ENCODE data around the gene UBE2I. TPM values are rescaled to one million over a fixed set of nuclear protein-coding genes. Genes with fewer than 3 reads are reported as not detected.
A peak's percentile ranks its signal among the peaks of the same experiment; 100 is the strongest.

UBE2I gene
- 100 to 1,000 TPM in 3 of 4 donors, 10 to 100 TPM in 1; 54.1 to 119 (median 107) TPM for total RNA-seq

DNA sequence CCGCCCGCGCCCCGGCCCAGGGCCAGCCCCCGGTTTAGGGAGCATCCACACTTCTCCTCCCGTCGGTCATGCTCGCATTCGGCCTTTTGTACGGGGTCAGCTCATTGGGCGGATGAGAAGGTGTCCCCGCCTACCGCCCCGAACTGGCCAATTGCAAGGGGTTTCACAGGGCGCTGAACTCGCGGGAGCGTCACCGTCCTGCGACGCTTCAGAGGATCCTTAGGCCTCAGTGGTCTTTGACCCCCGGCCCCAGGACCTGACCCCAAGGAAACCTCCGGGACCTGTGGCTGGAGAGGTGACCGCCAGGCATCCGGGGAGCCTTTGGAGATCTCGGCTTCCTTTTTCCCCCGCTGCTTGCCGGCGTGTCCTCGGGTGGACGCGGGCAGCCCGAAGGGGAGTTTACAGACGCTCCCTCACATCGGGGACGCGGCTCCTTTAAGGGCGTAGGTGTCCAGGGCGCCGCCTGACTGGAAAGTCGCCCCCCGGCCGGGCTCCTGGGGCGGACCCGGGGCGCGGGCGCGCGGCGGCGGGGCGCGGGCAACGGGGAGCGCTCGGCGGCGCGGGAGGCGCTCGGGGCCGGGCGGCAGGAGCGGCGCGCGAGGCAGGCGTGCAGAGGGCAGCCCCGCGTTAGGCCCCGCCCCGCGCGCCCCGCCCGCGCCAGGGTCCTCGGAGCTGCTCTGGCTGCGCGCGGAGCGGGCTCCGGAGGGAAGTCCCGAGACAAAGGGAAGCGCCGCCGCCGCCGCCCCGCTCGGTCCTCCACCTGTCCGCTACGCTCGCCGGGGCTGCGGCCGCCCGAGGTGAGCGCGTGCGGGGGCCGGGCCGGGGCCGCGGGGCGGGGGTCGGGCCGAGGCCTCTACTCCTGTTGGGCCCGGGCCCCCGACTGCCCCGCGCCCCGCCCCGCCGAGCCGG, at the start of gene UBE2I:
UBE2I (plus strand) TSS at position 660 of the 909 bp plus-strand sequence. CDS start 4,395 bp downstream, outside the sequence.
- Histone ChIP-seq H3K27ac (peak within 1 kb of the TSS; percentile 85 to 100 (median 94)), H3K4me3 (peak within 1 kb of the TSS; percentile 63 to 92 (median 82)), H3K4me1 (peaks cover 8 to 36% (median 23%) of the 10 kb centered on the region in 4 donors), H3K9me3 (no peaks in the 10 kb centered on the region), H3K27me3 (no peaks in the 10 kb centered on the region), H3K36me3 (peaks cover 0 to 8% (median 0%) of the 10 kb centered on the region in 3 donors)
- DNase-seq, result peak; percentile 96 to 98 (median 98)
- peak in 1 of 2 donors; percentile 55 for TF ChIP-seq POLR2A (IDR thresholded peaks at IDR 0.05)
- TF ChIP-seq, protein P1, sequence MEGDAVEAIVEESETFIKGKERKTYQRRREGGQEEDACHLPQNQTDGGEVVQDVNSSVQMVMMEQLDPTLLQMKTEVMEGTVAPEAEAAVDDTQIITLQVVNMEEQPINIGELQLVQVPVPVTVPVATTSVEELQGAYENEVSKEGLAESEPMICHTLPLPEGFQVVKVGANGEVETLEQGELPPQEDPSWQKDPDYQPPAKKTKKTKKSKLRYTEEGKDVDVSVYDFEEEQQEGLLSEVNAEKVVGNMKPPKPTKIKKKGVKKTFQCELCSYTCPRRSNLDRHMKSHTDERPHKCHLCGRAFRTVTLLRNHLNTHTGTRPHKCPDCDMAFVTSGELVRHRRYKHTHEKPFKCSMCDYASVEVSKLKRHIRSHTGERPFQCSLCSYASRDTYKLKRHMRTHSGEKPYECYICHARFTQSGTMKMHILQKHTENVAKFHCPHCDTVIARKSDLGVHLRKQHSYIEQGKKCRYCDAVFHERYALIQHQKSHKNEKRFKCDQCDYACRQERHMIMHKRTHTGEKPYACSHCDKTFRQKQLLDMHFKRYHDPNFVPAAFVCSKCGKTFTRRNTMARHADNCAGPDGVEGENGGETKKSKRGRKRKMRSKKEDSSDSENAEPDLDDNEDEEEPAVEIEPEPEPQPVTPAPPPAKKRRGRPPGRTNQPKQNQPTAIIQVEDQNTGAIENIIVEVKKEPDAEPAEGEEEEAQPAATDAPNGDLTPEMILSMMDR (IDR thresholded peaks at IDR 0.05), result no peak

DNA sequence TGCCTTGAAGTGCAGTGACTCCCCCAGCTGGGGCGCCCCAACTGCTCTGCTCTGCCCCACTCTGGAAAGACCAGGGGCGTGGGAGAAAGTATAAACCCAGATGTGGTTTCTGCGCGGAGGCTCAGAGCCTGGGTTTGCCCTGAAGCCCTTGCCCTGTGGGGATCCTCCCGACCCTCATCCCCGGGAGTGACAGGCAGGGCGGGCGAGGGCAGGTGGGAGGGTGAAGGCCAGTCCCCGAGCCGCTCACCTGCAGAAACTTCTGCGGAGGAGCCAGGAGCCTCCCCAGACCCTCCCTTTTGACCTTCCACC, 49.7 kb upstream of the UBE2I start:
- TF ChIP-seq POLR2A (IDR thresholded peaks at IDR 0.05), result no peak
- TF ChIP-seq, protein P1 (IDR thresholded peaks at IDR 0.05), result no peak
- no peaks in the 10 kb centered on the region for H3K9me3 ChIP-seq
- no peak overlapping the region for H3K4me3 ChIP-seq
- DNase-seq, result no peak
- H3K4me1 ChIP-seq, result peaks cover 0 to 6% (median 0%) of the 10 kb centered on the region in 4 donors
- H3K36me3 ChIP-seq, result no peaks in the 10 kb centered on the region
- no peak overlapping the region for H3K27ac ChIP-seq
- H3K27me3 ChIP-seq, result peaks cover 0 to 18% of the 10 kb centered on the region in 2 donors

DNA sequence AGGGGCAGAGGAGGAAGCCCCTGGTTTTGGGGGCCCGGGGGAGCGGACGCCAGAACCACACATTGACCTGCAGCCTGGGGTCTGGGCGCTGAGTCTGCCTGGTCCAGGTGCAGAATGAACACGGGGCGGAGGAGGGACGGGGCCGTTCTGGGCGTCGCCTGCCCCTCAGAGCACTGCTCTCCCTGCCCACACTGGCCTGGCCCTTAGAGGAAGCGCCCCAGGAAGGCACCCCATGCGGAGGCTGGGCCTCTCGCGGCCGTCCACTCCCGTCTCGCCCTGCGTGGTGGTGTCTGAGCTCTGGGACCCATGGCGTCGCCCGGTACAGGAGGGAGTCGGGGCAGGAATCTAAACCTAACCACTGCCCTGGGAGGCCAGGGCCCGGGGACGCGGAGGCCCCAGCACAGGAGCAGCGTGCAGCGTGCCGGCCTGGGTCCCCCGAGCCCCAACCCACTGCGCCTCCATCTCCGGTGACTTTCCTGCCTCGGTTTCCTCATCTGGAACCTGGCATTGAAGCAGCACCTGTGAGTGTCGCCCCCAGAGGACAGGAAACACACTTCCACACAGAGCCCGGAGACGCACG, 49.2 kb upstream of the UBE2I start:
- no peaks in the 10 kb centered on the region for H3K9me3 ChIP-seq
- TF ChIP-seq, protein P1 (IDR thresholded peaks at IDR 0.05), result no peak
- TF ChIP-seq POLR2A (IDR thresholded peaks at IDR 0.05), result no peak
- peaks cover 0 to 18% of the 10 kb centered on the region in 2 donors for H3K27me3 ChIP-seq
- peaks cover 0 to 6% (median 0%) of the 10 kb centered on the region in 4 donors for H3K4me1 ChIP-seq
- no peaks in the 10 kb centered on the region for H3K36me3 ChIP-seq
- H3K27ac ChIP-seq, result no peak overlapping the region
- DNase-seq, result no peak
- no peak overlapping the region for H3K4me3 ChIP-seq

DNA sequence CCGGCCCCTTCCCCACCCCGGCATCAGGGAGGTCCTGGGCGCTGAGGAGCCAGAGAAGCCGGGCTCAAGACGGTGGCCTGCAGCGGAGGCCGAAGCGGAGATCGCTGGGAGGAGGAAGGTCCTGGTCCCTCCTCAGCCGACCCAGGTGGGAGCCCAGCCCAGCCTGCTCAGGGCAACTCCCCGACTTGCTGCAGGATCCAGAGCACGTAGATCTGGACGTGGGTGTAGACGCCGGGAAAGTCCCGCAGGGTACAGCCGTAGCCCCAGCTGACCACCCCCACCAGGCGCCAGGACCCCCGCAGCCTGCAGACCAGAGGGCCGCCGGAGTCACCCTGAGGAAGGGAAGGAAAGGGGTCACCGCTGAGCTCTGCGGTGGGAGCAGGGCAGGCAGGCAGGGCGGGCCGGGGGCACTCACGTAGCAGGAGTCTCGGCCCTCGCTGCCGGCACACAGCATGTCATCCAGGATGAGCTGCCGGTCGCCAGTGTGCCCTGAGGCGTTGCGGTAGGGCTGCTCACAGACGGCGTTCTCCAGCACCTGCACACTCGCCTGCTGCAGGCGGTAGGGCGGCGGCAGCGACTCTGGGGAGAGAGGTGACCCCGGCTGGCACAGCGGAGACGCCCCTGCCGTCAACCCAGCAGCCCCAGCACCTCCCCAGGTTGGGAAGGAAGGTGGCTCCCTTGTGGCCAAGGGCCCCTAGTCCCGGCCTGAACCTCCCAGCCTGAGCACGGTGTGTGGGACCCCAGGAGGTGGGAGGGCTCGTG, 48.1 kb upstream of the UBE2I start:
- DNase-seq, result no peak
- peaks cover 0 to 6% (median 0%) of the 10 kb centered on the region in 4 donors for H3K4me1 ChIP-seq
- H3K4me3 ChIP-seq, result no peak overlapping the region
- TF ChIP-seq, protein P1 (IDR thresholded peaks at IDR 0.05), result no peak
- TF ChIP-seq POLR2A (IDR thresholded peaks at IDR 0.05), result no peak
- H3K27ac ChIP-seq, result no peak overlapping the region
- no peaks in the 10 kb centered on the region for H3K36me3 ChIP-seq
- peaks cover 0 to 18% of the 10 kb centered on the region in 2 donors for H3K27me3 ChIP-seq
- no peaks in the 10 kb centered on the region for H3K9me3 ChIP-seq

DNA sequence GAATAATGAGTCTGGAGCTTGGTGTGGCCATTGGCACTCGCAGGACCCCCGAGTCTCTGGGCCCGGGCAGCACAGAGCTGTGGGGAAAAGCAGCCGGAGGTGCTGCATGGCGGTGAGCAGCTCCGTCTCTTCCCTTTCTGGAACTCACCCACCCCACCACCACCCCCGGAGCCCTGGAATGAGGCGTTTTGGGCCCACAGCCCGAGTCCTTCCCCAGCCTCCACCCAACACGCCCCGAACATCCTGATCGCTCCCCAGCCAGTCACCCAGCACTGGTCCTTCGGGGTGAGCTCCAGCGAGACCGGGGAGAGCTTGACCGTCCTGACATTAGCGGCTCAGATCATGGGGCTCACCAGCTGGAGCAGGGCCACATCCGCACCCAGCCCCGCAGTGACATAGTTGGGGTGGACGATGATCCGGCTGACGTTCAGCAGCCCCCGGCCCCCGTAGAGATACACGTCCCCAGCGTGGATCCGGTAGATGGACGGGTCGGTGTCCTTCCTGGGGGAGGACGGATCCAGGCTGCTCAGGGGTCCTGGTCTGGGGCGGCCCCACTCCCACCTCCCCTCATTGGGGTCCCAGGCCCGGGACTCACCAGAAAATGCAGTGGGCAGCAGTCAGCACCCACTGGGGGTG, 47.1 kb upstream of the UBE2I start:
- Histone ChIP-seq H3K36me3 (no peaks in the 10 kb centered on the region), H3K27me3 (peaks cover 0 to 18% of the 10 kb centered on the region in 2 donors), H3K4me1 (peaks cover 0 to 6% (median 0%) of the 10 kb centered on the region in 4 donors), H3K27ac (no peak overlapping the region), H3K4me3 (no peak overlapping the region), H3K9me3 (no peaks in the 10 kb centered on the region)
- no peak for TF ChIP-seq POLR2A (IDR thresholded peaks at IDR 0.05)
- TF ChIP-seq, protein P1 (IDR thresholded peaks at IDR 0.05), result no peak
- DNase-seq, result no peak

Data from Peyer's patch (tissue), 4 donors.